Esophagus muscularis mucosa (tissue), 3 donors: ENCODE data around the gene NDRG4.

Experiments
- POLR2A ChIP-seq: fragments of 450-650 bp; IDR thresholded peaks from one replicate; pipeline ENCODE4 v1.6.1; 2017; ENCODE audit warnings: antibody characterized with exemption, moderate library complexity, mild to moderate bottlenecking, low read depth
- POLR2AphosphoS5 ChIP-seq, 2 donors: sonication (generic); formaldehyde crosslinking; IDR thresholded peaks; one replicate each; pipeline ENCODE4 v1.6.1; 2017; ENCODE audit warnings: antibody characterized with exemption in 2 of 2
- TF ChIP-seq, protein P1 (sequence below), 3 experiments: fragments of 200-600 bp in 2 of 3; fragments of 450-650 bp in 1 of 3; sonication (generic) in 2 of 3; IDR thresholded peaks; one replicate each; pipeline ENCODE4 v1.5.1; 2017 to 2019; ENCODE audit warnings: antibody characterized with exemption in 3 of 3, mild to moderate bottlenecking in 2 of 3, moderate library complexity in 1 of 3

GRCh38 chr16:58506241-58507194, 6.6 kb downstream of the NDRG4 start:
- TF ChIP-seq, protein P1, sequence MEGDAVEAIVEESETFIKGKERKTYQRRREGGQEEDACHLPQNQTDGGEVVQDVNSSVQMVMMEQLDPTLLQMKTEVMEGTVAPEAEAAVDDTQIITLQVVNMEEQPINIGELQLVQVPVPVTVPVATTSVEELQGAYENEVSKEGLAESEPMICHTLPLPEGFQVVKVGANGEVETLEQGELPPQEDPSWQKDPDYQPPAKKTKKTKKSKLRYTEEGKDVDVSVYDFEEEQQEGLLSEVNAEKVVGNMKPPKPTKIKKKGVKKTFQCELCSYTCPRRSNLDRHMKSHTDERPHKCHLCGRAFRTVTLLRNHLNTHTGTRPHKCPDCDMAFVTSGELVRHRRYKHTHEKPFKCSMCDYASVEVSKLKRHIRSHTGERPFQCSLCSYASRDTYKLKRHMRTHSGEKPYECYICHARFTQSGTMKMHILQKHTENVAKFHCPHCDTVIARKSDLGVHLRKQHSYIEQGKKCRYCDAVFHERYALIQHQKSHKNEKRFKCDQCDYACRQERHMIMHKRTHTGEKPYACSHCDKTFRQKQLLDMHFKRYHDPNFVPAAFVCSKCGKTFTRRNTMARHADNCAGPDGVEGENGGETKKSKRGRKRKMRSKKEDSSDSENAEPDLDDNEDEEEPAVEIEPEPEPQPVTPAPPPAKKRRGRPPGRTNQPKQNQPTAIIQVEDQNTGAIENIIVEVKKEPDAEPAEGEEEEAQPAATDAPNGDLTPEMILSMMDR (IDR thresholded peaks at IDR 0.05) = no peak
- TF ChIP-seq POLR2A = no peak
- TF ChIP-seq POLR2AphosphoS5 (IDR thresholded peaks at IDR 0.05) = no peak
